Testis (tissue), 2 donors: ENCODE measurements around the gene HSPA6.
"Not testable (repeated sequence)": the region's sequence is repeated elsewhere in the genome, so short reads cannot be mapped to it uniquely, and the experiment has no call there.

Experiments used
- CTCF ChIP-seq, 3 experiments: fragments of 450-650 bp in 2 of 3; fragments of 200-600 bp in 1 of 3; sonication (generic) in 1 of 3; IDR thresholded peaks; one replicate each; pipeline ENCODE4 v1.5.1; 2016 to 2019; ENCODE audit warnings: antibody characterized with exemption in 3 of 3, mild to moderate bottlenecking in 2 of 3, moderate library complexity in 1 of 3
- POLR2A ChIP-seq: fragments of 450-650 bp; IDR thresholded peaks from one replicate; pipeline ENCODE4 v1.6.1; 2017; ENCODE audit warnings: antibody characterized with exemption, mild to moderate bottlenecking, moderate library complexity

GRCh38 chr1:161530671-161531641 is 6.6 kb downstream of the HSPA6 start:
- not testable (repeated sequence) for TF ChIP-seq POLR2A; CTCF (IDR thresholded peaks at IDR 0.05)
